DOHH2 (cell line): Measurements from ENCODE around the gene SRM.

Experiments used
- EZH2phosphoT487 ChIP-seq: fragments of 200-600 bp; sonication (generic); IDR thresholded peaks from 2 replicates; pipeline ENCODE4 v1.6.1; 2017; ENCODE audit warnings: borderline replicate concordance, mild to moderate bottlenecking, antibody characterized with exemption, low read length, moderate library complexity, mixed read lengths
- TF ChIP-seq, protein P1 (sequence below): fragments of 200-600 bp; sonication (generic); IDR thresholded peaks from one replicate; pipeline ENCODE4 v1.5.1; 2014; ENCODE audit warnings: antibody characterized with exemption, mild to moderate bottlenecking, low read depth, low read length; ENCODE audit not compliant: poor library complexity, severe bottlenecking

DNA sequence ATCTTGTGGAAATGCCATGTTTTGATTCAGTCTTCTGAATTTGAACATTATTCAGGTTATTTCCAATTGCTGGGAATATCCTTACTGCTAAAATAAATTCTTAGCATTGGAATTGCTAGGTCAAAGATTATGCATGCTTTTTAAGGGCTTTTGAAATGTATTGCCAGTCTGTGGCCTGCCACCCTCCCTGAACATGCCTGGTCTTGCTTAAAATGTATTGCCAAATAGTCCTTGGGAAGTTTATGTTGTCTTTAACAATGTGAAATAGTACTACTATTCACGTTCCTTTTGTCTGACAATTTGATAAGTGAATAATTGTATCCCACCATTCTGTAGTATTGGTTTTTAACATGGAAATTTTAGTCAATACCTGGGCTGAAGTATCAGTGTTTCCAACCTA is 33.8 kb downstream of the SRM start:
- TF ChIP-seq, protein P1, sequence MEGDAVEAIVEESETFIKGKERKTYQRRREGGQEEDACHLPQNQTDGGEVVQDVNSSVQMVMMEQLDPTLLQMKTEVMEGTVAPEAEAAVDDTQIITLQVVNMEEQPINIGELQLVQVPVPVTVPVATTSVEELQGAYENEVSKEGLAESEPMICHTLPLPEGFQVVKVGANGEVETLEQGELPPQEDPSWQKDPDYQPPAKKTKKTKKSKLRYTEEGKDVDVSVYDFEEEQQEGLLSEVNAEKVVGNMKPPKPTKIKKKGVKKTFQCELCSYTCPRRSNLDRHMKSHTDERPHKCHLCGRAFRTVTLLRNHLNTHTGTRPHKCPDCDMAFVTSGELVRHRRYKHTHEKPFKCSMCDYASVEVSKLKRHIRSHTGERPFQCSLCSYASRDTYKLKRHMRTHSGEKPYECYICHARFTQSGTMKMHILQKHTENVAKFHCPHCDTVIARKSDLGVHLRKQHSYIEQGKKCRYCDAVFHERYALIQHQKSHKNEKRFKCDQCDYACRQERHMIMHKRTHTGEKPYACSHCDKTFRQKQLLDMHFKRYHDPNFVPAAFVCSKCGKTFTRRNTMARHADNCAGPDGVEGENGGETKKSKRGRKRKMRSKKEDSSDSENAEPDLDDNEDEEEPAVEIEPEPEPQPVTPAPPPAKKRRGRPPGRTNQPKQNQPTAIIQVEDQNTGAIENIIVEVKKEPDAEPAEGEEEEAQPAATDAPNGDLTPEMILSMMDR, result no peak
- no peak for TF ChIP-seq EZH2phosphoT487
